Endothelial cell of umbilical vein (primary cell): ENCODE measurements around the gene ECT2. TPM values are rescaled to one million over a fixed set of nuclear protein-coding genes. Genes with fewer than 3 reads are reported as not detected.

Experiments used
- BruUV-seq: library from RNA; stranded (reverse); fragments of 400-500 nt; replicated peaks from 2 replicates; lab custom pipeline; 2021; lab: Mats Ljungman, UMichigan
- CTCF ChIA-PET: fragments of 300-600, 350-600 bp; sonication (Branson Sonifier 250); formaldehyde crosslinking; loops from one replicate; lab custom pipeline; 2021; ENCODE audit warnings: antibody characterized with exemption, inconsistent platforms; lab: Charles Lee
- POLR2A ChIA-PET: fragments of 300-600, 350-600 bp; sonication (Branson Sonifier 250); formaldehyde crosslinking; loops from one replicate; lab custom pipeline; 2021; ENCODE audit warnings: antibody characterized with exemption, inconsistent platforms; lab: Charles Lee
- DNase-seq: peaks from one replicate; pipeline ENCODE4 v3.0.0-alpha.2; 2011; ENCODE audit warnings: low read depth, low spot score
- FAIRE-seq: peaks from 2 replicates; lab custom pipeline; 2011; peaks lifted over from hg19 to GRCh38; lab: Jason Lieb, UNC
- H2AFZ ChIP-seq: 2 replicates; pipeline ENCODE4 v1.6.0; 2012; ENCODE audit warnings: low read depth, low read length, control low read depth, inconsistent platforms
- H3K27ac ChIP-seq: 2 replicates; pipeline ENCODE4 v1.5.1; 2011; ENCODE audit warnings: low read depth, mild to moderate bottlenecking, control low read depth, low read length, moderate library complexity; ENCODE audit not compliant: insufficient read depth
- H3K27me3 ChIP-seq, 2 experiments: 2 replicates each; pipeline versions ENCODE4 v1.6.0 to v1.6.1; 2011; ENCODE audit warnings: low read length in 2 of 2, mixed read lengths in 1 of 2; ENCODE audit not compliant: control insufficient read depth in 2 of 2, insufficient read depth in 2 of 2
- H3K36me3 ChIP-seq, 2 experiments: 2 replicates in 1 of 2; 3 replicates in 1 of 2; pipeline ENCODE4 v1.5.1; 2011; ENCODE audit warnings: low read length in 2 of 2, mild to moderate bottlenecking in 1 of 2, moderate library complexity in 1 of 2; ENCODE audit not compliant: control insufficient read depth in 2 of 2, insufficient read depth in 2 of 2; ENCODE audit errors: extremely low read depth in 1 of 2
- H3K4me1 ChIP-seq: 3 replicates; pipeline ENCODE4 v1.5.1; 2011; ENCODE audit warnings: mild to moderate bottlenecking, low read length; ENCODE audit not compliant: control insufficient read depth, insufficient read depth; ENCODE audit errors: extremely low read depth
- H3K4me2 ChIP-seq: 2 replicates; pipeline ENCODE4 v1.6.1; 2011; ENCODE audit warnings: low read length, control low read depth, mixed read lengths; ENCODE audit not compliant: insufficient read depth
- H3K4me3 ChIP-seq, 3 experiments: fragments of 200-600 bp in 1 of 3; sonication (generic), shearing (Covaris generic) in 1 of 3; replicated peaks in 1 of 3; 2 replicates each; pipeline ENCODE4 v1.5.1; 2011 to 2016; ENCODE audit warnings: control low read depth in 3 of 3, low read length in 3 of 3, mild to moderate bottlenecking in 2 of 3, inconsistent platforms in 1 of 3, low read depth in 1 of 3, moderate library complexity in 1 of 3; ENCODE audit not compliant: insufficient read depth in 1 of 3
- H3K79me2 ChIP-seq: 2 replicates; pipeline ENCODE4 v1.6.0; 2012; ENCODE audit warnings: low read length, inconsistent platforms; ENCODE audit not compliant: control insufficient read depth, insufficient read depth
- H3K9ac ChIP-seq: replicated peaks from 2 replicates; pipeline ENCODE3; 2011; ENCODE audit warnings: low read length, control low read depth; ENCODE audit not compliant: insufficient read depth; ENCODE audit errors: extremely low read depth
- H3K9me1 ChIP-seq: replicated peaks from 3 replicates; pipeline ENCODE4 v1.6.0; 2011; ENCODE audit warnings: mild to moderate bottlenecking, low read length; ENCODE audit not compliant: control insufficient read depth, insufficient read depth; ENCODE audit errors: extremely low read depth
- H3K9me3 ChIP-seq: replicated peaks from 2 replicates; pipeline ENCODE4 v1.5.1; 2012; ENCODE audit warnings: low read length, inconsistent platforms; ENCODE audit not compliant: control insufficient read depth, insufficient read depth
- H4K20me1 ChIP-seq: replicated peaks from 2 replicates; pipeline ENCODE3; 2011; ENCODE audit warnings: mild to moderate bottlenecking, low read length; ENCODE audit not compliant: control insufficient read depth, insufficient read depth; ENCODE audit errors: extremely low read depth
- EZH2 ChIP-seq: IDR thresholded peaks from 2 replicates; pipeline ENCODE4 v1.6.1; 2012; ENCODE audit warnings: borderline replicate concordance, low read depth, mild to moderate bottlenecking, moderate library complexity, low read length, inconsistent platforms; ENCODE audit not compliant: severe bottlenecking
- FOS ChIP-seq: IDR thresholded peaks from 2 replicates; pipeline ENCODE4 v1.6.1; 2011; ENCODE audit warnings: mild to moderate bottlenecking, low read length, moderate library complexity, borderline replicate concordance; ENCODE audit not compliant: insufficient read depth
- GATA2 ChIP-seq: IDR thresholded peaks from 2 replicates; pipeline ENCODE4 v1.7.0; 2011; ENCODE audit warnings: low read depth, mild to moderate bottlenecking, moderate library complexity, mixed read lengths, low read length; ENCODE audit not compliant: insufficient read length, insufficient read depth
- JUN ChIP-seq: IDR thresholded peaks from 2 replicates; pipeline ENCODE4 v1.6.1; 2011; ENCODE audit warnings: borderline replicate concordance, low read depth; ENCODE audit not compliant: insufficient read length, insufficient read depth
- MYC ChIP-seq: IDR thresholded peaks from one replicate; pipeline ENCODE4 v1.6.1; 2011; ENCODE audit warnings: mild to moderate bottlenecking, low read depth, low read length
- POLR2A ChIP-seq: IDR thresholded peaks from 2 replicates; pipeline ENCODE4 v1.6.1; 2012; ENCODE audit warnings: low read depth, mild to moderate bottlenecking, control low read depth, low read length
- POLR2AphosphoS5 ChIP-seq: IDR thresholded peaks from 2 replicates; pipeline ENCODE4 v1.6.1; 2012; ENCODE audit warnings: low read depth, mild to moderate bottlenecking, control low read depth, low read length, moderate library complexity; ENCODE audit not compliant: insufficient read depth
- dilution Hi-C: fragments of 300-500 bp; cut with MboI; formaldehyde crosslinking; loops from one replicate; pipeline ENCODE4 v1.15.0; 2019; ENCODE audit warnings: low sequenced_read_pairs; ENCODE audit not compliant: extremely low pct_ligation_motif_present
- intact Hi-C: fragments of 100-400 bp; cut with micrococcal nuclease; formaldehyde crosslinking; loops from one replicate; pipeline ENCODE4 v1.10.0; 2022
- polyA plus RNA-seq, 4 experiments: library from polyadenylated mRNA; depleted of rRNA in 3 of 4; stranded (reverse) in 3 of 4; unstranded in 1 of 4; fragments of >200 nt; gene quantifications; 2 replicates each; pipeline versions ENCODE4 v1.2.1 to v1.2.3, GENCODE V29; 2011 to 2012; ENCODE audit warnings: missing spikeins in 1 of 4
- total RNA-seq: library from RNA; stranded (reverse); gene quantifications from 2 replicates; pipeline ENCODE4 v1.2.3, GENCODE V29; 2021
- TF ChIP-seq, protein P1 (sequence below): IDR thresholded peaks from 2 replicates; pipeline ENCODE4 v1.6.1; 2011; ENCODE audit not compliant: insufficient read depth, insufficient read length
- TF ChIP-seq, protein P2 (sequence below), 2 donors: IDR thresholded peaks; 1 replicate in 1 of 2; 2 replicates in 1 of 2; pipeline ENCODE4 v1.5.1; 2011; ENCODE audit warnings: low read length in 2 of 2, mild to moderate bottlenecking in 2 of 2, moderate library complexity in 2 of 2, control low read depth in 1 of 2, inconsistent platforms in 1 of 2, low read depth in 1 of 2; ENCODE audit not compliant: insufficient read depth in 1 of 2; ENCODE audit errors: extremely low read depth in 1 of 2

ECT2 gene
- total and polyA plus RNA-seq, 2 donors (not counting 3 experiments of a cell fraction or from before 2014, with no cell fraction given), result 10.3 to 47.5 TPM

DNA sequence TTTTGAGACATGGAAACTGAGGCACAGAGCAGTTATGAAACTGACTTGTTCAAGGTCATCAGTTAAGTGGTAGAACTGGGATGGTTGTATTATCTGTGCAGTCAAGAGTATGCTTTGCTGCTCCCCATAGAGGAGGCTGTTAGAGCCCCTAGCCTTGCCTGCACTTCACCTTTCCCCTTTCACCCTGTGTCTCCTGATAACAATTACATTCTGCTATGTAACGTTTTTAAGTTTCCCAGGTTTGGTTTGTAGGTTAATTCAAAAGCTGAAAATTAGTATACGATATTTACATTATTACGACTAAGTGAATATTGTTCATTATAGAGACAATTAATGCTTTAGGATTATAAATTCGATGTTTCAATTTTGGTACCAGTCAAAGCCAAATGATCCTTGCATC, 89.9 kb downstream of the ECT2 start:
- H3K9ac ChIP-seq, result no peak overlapping the region
- H4K20me1 ChIP-seq, result no peaks in the 10 kb centered on the region
- H3K4me1 ChIP-seq, result no peaks in the 10 kb centered on the region
- ChIA-PET POLR2A (no interaction called here), CTCF (interaction anchor here (1.4 kb wide), 1 partner anchor 206 kb away, joined by 4 read pairs; no protein-coding TSS in a partner anchor)
- H3K27me3 ChIP-seq, result no peaks in the 10 kb centered on the region
- H3K9me3 ChIP-seq, result no peaks in the 10 kb centered on the region
- no TSS peak for BruUV-seq
- TF ChIP-seq MYC (no peak), GATA2 (no peak), POLR2AphosphoS5 (no peak), EZH2 (no peak), JUN (no peak), FOS (no peak), POLR2A (no peak)
- TF ChIP-seq, protein P1, sequence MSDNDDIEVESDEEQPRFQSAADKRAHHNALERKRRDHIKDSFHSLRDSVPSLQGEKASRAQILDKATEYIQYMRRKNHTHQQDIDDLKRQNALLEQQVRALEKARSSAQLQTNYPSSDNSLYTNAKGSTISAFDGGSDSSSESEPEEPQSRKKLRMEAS, result no peak
- TF ChIP-seq, protein P2, sequence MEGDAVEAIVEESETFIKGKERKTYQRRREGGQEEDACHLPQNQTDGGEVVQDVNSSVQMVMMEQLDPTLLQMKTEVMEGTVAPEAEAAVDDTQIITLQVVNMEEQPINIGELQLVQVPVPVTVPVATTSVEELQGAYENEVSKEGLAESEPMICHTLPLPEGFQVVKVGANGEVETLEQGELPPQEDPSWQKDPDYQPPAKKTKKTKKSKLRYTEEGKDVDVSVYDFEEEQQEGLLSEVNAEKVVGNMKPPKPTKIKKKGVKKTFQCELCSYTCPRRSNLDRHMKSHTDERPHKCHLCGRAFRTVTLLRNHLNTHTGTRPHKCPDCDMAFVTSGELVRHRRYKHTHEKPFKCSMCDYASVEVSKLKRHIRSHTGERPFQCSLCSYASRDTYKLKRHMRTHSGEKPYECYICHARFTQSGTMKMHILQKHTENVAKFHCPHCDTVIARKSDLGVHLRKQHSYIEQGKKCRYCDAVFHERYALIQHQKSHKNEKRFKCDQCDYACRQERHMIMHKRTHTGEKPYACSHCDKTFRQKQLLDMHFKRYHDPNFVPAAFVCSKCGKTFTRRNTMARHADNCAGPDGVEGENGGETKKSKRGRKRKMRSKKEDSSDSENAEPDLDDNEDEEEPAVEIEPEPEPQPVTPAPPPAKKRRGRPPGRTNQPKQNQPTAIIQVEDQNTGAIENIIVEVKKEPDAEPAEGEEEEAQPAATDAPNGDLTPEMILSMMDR (IDR thresholded peaks at IDR 0.05; ENCODE audit: extremely low read depth in 1 of 2, insufficient read depth in 1 of 2, low read depth in 1 of 2, low read length in 2 of 2), result no peak
- DNase-seq (no peak), FAIRE-seq (no peak)
- H3K4me3 ChIP-seq, result no peak overlapping the region
- intact Hi-C loops (no loop called here), dilution Hi-C loops (no loop called here)
- H3K4me2 ChIP-seq, result no peak overlapping the region
- no peaks in the 10 kb centered on the region for H3K79me2 ChIP-seq
- H3K9me1 ChIP-seq, result no peaks in the 10 kb centered on the region
- no peak overlapping the region for H2AFZ ChIP-seq
- H3K36me3 ChIP-seq, result no peaks in the 10 kb centered on the region
- no peak overlapping the region for H3K27ac ChIP-seq
